Measurements from ENCODE around the gene SLC25A29.

DNA sequence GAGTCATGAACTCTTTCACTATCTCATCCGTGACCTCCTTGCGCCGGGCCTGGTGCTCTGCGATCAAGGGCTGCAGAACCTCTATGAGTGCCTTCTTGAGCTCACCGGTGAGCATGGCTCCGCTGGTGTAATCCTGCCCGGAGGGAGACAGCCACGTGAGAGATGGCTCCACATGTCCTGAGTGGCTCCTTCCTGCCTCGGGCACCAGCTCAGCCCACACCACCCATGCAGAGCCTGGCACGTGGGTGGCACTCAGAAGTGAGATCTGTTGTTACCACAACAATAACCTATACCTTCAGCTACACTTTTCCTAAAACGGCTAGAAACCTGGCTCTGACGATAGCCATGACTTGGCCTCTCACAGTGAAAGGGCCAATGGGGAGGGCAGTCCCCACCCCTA is 28.7 kb upstream of the SLC25A29 start:
- TF ChIP-seq POLR2AphosphoS5 (IDR thresholded peaks at IDR 0.05; ENCODE audit: low read depth, low read length), result no peak
- TF ChIP-seq TAF1 (IDR thresholded peaks at IDR 0.05; ENCODE audit: borderline replicate concordance, insufficient read depth, low read length), result no peak
- TF ChIP-seq, protein P1, sequence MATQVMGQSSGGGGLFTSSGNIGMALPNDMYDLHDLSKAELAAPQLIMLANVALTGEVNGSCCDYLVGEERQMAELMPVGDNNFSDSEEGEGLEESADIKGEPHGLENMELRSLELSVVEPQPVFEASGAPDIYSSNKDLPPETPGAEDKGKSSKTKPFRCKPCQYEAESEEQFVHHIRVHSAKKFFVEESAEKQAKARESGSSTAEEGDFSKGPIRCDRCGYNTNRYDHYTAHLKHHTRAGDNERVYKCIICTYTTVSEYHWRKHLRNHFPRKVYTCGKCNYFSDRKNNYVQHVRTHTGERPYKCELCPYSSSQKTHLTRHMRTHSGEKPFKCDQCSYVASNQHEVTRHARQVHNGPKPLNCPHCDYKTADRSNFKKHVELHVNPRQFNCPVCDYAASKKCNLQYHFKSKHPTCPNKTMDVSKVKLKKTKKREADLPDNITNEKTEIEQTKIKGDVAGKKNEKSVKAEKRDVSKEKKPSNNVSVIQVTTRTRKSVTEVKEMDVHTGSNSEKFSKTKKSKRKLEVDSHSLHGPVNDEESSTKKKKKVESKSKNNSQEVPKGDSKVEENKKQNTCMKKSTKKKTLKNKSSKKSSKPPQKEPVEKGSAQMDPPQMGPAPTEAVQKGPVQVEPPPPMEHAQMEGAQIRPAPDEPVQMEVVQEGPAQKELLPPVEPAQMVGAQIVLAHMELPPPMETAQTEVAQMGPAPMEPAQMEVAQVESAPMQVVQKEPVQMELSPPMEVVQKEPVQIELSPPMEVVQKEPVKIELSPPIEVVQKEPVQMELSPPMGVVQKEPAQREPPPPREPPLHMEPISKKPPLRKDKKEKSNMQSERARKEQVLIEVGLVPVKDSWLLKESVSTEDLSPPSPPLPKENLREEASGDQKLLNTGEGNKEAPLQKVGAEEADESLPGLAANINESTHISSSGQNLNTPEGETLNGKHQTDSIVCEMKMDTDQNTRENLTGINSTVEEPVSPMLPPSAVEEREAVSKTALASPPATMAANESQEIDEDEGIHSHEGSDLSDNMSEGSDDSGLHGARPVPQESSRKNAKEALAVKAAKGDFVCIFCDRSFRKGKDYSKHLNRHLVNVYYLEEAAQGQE (IDR thresholded peaks at IDR 0.05; ENCODE audit: insufficient read depth in 1 of 2, low read depth in 2 of 2, low read length in 2 of 2), result no peak
- no peak for TF ChIP-seq SIN3A (IDR thresholded peaks at IDR 0.05; ENCODE audit: borderline replicate concordance, insufficient read depth, low read length)
- TF ChIP-seq FOXP2 (optimal IDR thresholded peaks at IDR 0.05; ENCODE audit: borderline replicate concordance, extremely low read depth, extremely low read length, insufficient read depth), result no peak
